SK-MEL-5 (cell line): ENCODE results near the gene TMEM213. TPM values are rescaled to one million over a fixed set of nuclear protein-coding genes. Genes with fewer than 3 reads are reported as not detected.

Experiments
- DNase-seq: peaks from one replicate; pipeline ENCODE4 v3.0.0-alpha.2; 2016; ENCODE audit warnings: low read depth, low spot score
- in situ Hi-C: cut with HindIII; loops from 2 replicates; pipeline ENCODE4 v1.10.0; 2016; ENCODE audit warnings: low sequenced_read_pairs, high pct_unique_total_duplicates, low pct_unique_long_range_greater_than_20kb
- total RNA-seq: library from RNA; depleted of rRNA; stranded (reverse); fragments of >200 nt; shearing (Covaris generic); gene quantifications from 2 replicates; pipeline ENCODE4 v1.2.3, GENCODE V29; 2014

Gene TMEM213
- total RNA-seq, 1 experiment from 2014 or later, result not detected

- no peak for DNase-seq
- in situ Hi-C loops, result no loop called here
Observed at GRCh38 chr7:138861051-138861450, 63.3 kb downstream of the TMEM213 start.

- in situ Hi-C loops, result no loop called here
- DNase-seq, result no peak
Observed at GRCh38 chr7:138863931-138864330, 66.1 kb downstream of the TMEM213 start.

GRCh38 chr7:138864667-138865066, 66.9 kb downstream of the TMEM213 start:
- in situ Hi-C loops, result no loop called here
- DNase-seq, result no peak

GRCh38 chr7:138865843-138866242, 68.0 kb downstream of the TMEM213 start:
- DNase-seq, result peak; percentile 75
- in situ Hi-C loops, result no loop called here

GRCh38 chr7:138866353-138866752, 68.6 kb downstream of the TMEM213 start:
- DNase-seq, result no peak
- in situ Hi-C loops, result no loop called here

GRCh38 chr7:138867744-138868143, 70.0 kb downstream of the TMEM213 start:
- in situ Hi-C loops, result no loop called here

GRCh38 chr7:138868711-138869110, 70.9 kb downstream of the TMEM213 start:
- in situ Hi-C loops, result no loop called here
- DNase-seq, result no peak

More at GRCh38 chr7:138867744-138868143, 70.0 kb downstream of the TMEM213 start:
- no peak for DNase-seq

- DNase-seq, result no peak
- in situ Hi-C loops, result no loop called here
Observed at GRCh38 chr7:138869353-138869752, 71.6 kb downstream of the TMEM213 start.

GRCh38 chr7:138871065-138871813, 73.4 kb downstream of the TMEM213 start:
- in situ Hi-C loops, result no loop called here
- no peak for DNase-seq

- DNase-seq, result no peak
Observed at GRCh38 chr7:138871814-138872090, 74.0 kb downstream of the TMEM213 start.

GRCh38 chr7:138872576-138872975, 74.8 kb downstream of the TMEM213 start:
- no peak for DNase-seq
- in situ Hi-C loops, result no loop called here

More at GRCh38 chr7:138871814-138872090, 74.0 kb downstream of the TMEM213 start:
- in situ Hi-C loops, result no loop called here

GRCh38 chr7:138873220-138873892, 75.6 kb downstream of the TMEM213 start:
- no peak for DNase-seq
- in situ Hi-C loops, result no loop called here

GRCh38 chr7:138875794-138876193, 78.0 kb downstream of the TMEM213 start:
- DNase-seq, result no peak
- in situ Hi-C loops, result no loop called here

- in situ Hi-C loops, result no loop called here
- DNase-seq, result no peak
Observed at GRCh38 chr7:138876326-138876725, 78.5 kb downstream of the TMEM213 start.

- in situ Hi-C loops, result no loop called here
Observed at GRCh38 chr7:138878051-138878450, 80.3 kb downstream of the TMEM213 start.

GRCh38 chr7:138878856-138879255, 81.1 kb downstream of the TMEM213 start:
- DNase-seq, result no peak
- in situ Hi-C loops, result no loop called here

More at GRCh38 chr7:138878051-138878450, 80.3 kb downstream of the TMEM213 start:
- DNase-seq, result no peak

GRCh38 chr7:138879356-138879755, 81.6 kb downstream of the TMEM213 start:
- DNase-seq, result no peak
- in situ Hi-C loops, result no loop called here

- DNase-seq, result peak; percentile 52
Observed at GRCh38 chr7:138880881-138881578, 83.2 kb downstream of the TMEM213 start.

More at GRCh38 chr7:138880881-138881578, 83.2 kb downstream of the TMEM213 start:
- in situ Hi-C loops, result no loop called here
